ENCODE data around the gene PDE7B. TPM values are rescaled to one million over a fixed set of nuclear protein-coding genes. Genes with fewer than 3 reads are reported as not detected.
A peak's percentile ranks its signal among the peaks of the same experiment; 100 is the strongest.

Gene PDE7B
- total and polyA plus RNA-seq, 2 of the 4 experiments (the other 2 are of a cell fraction) = 7.8 to 12.4 TPM

GRCh38 chr6:136052031-136052430 lies 200.5 kb downstream of the PDE7B start:
- H2BK15ac ChIP-seq (ENCODE audit: low read depth, low read length) = peak overlapping the region; percentile 84; the same call in 2 of the 3 replicates
- H3K14ac ChIP-seq (replicated peaks; ENCODE audit: low read depth, low read length) = peak overlapping the region; percentile 50
- H2AK9ac ChIP-seq (replicated peaks; ENCODE audit: low read depth, low read length, poor library complexity) = no peak overlapping the region
- POLR2A ChIA-PET (ENCODE audit: unreplicated experiment) = no interaction called here
- H4K20me1 ChIP-seq (ENCODE audit: insufficient read depth, low read length) = no peaks in the 10 kb centered on the region
- H3K36me3 ChIP-seq (ENCODE audit: control insufficient read depth, insufficient read depth, low read length) = peaks cover 9% of the 10 kb centered on the region; the same call in 1 of the 2 replicates
- H3K18ac ChIP-seq (ENCODE audit: low read depth, low read length) = peak overlapping the region; percentile 11; the same call in 1 of the 2 replicates
- H3K4me3 ChIP-seq (ENCODE audit: insufficient read depth, low read depth, low read length) = no peak overlapping the region
- no CpG with 5 or more reads among the region's 2 CpGs for WGBS, 2 experiments (ENCODE audit: extremely low coverage in 2 of 2, insufficient read length in 1 of 2)
- H3K27ac ChIP-seq (ENCODE audit: insufficient read depth, low read length) = peak overlapping the region; percentile 79; the same call in 1 of the 2 replicates
- no peak for ATAC-seq (ENCODE audit: low read depth)
- H4K91ac ChIP-seq (ENCODE audit: insufficient read depth, low read depth, low read length) = peak overlapping the region; percentile 25; the same call in 1 of the 2 replicates
- peaks cover 13% of the 10 kb centered on the region for H3K9me1 ChIP-seq (ENCODE audit: insufficient read depth, low read length)
- H3K9ac ChIP-seq (ENCODE audit: low read depth, low read length) = no peak overlapping the region
- H2AFZ ChIP-seq (replicated peaks; ENCODE audit: low read length, poor library complexity) = no peak overlapping the region
- dilution Hi-C loops (cut with HindIII; ENCODE audit: low sequenced_read_pairs, unreplicated experiment) = no loop called here
- peak overlapping the region; percentile 41; the same call in 1 of the 2 replicates for H3K4ac ChIP-seq (ENCODE audit: low read depth, low read length)
- DNase-seq = no peak
- H3K56ac ChIP-seq (ENCODE audit: extremely low read depth, insufficient read depth, low read length) = no peak overlapping the region
- BruUV-seq (replicated peaks) = no TSS peak
- H3K27me3 ChIP-seq (ENCODE audit: control insufficient read depth, insufficient read depth, low read length) = no peaks in the 10 kb centered on the region
- H3K4me1 ChIP-seq (ENCODE audit: control insufficient read depth, insufficient read depth, low read length) = peaks cover 16% of the 10 kb centered on the region
- H2BK5ac ChIP-seq (ENCODE audit: low read depth, low read length, poor library complexity, severe bottlenecking) = peak overlapping the region; percentile 89
- peak overlapping the region; percentile 77; the same call in 1 of the 2 replicates for H2AK5ac ChIP-seq (ENCODE audit: low read depth, low read length)
- peak overlapping the region; percentile 39; the same call in 1 of the 2 replicates for H3K23ac ChIP-seq (ENCODE audit: low read depth, low read length)
- H3K9me3 ChIP-seq (ENCODE audit: control insufficient read depth, insufficient read depth, low read length) = no peaks in the 10 kb centered on the region
- H2BK120ac ChIP-seq (ENCODE audit: low read depth, low read length) = peak overlapping the region; percentile 79
- H4K5ac ChIP-seq (ENCODE audit: low read depth, low read length) = no peak overlapping the region
- H2BK20ac ChIP-seq (ENCODE audit: low read depth, low read length) = peak overlapping the region; percentile 81
- no peak overlapping the region for H3K4me2 ChIP-seq (ENCODE audit: low read depth, low read length)
- intact Hi-C loops (cut with micrococcal nuclease) = no loop called here
- CTCF ChIA-PET = no interaction called here
- H3K79me1 ChIP-seq (ENCODE audit: low read depth in 1 of 2, low read length in 2 of 2) = peaks cover 32 to 66% of the 10 kb centered on the region in 2 experiments
- H4K8ac ChIP-seq (ENCODE audit: low read depth in 2 of 2, low read length in 2 of 2) = peak overlapping the region in 1 of 2 experiments; percentile 71; a peak in 3 of 4 replicates
- TF ChIP-seq CTCF (conservative IDR thresholded peaks at IDR 0.05; ENCODE audit: low read depth, low read length) (no peak), FOS (IDR thresholded peaks at IDR 0.05; ENCODE audit: low read depth, low read length) (no peak), ELK1 (IDR thresholded peaks at IDR 0.05; ENCODE audit: borderline replicate concordance, low read depth, low read length) (no peak), RFX5 (IDR thresholded peaks at IDR 0.05; ENCODE audit: low read depth, low read length) (no peak), NFE2L2 (IDR thresholded peaks at IDR 0.05; ENCODE audit: low read depth, low read length) (no peak), CEBPB (IDR thresholded peaks at IDR 0.05; ENCODE audit: low read depth, low read length) (no peak), SMC3 (IDR thresholded peaks at IDR 0.05; ENCODE audit: low read depth, low read length) (no peak), MAFK (IDR thresholded peaks at IDR 0.05; ENCODE audit: low read depth, low read length) (no peak)
- in situ Hi-C loops (cut with MboI; ENCODE audit: low sequenced_read_pairs) = no loop called here
